AG04449 (cell line): ENCODE data around the gene IGF2BP2.
A peak's percentile ranks its signal among the peaks of the same experiment; 100 is the strongest.

Source experiments
- CTCF ChIA-PET: fragments of 350-600 bp; formaldehyde crosslinking; extraction: SDS; loops from one replicate; lab custom pipeline; 2021; ENCODE audit warnings: antibody characterized with exemption; lab: Yijun Ruan, JAX
- POLR2A ChIA-PET: fragments of 400-600, 350-600 bp; formaldehyde crosslinking; extraction: SDS; loops from one replicate; lab custom pipeline; 2020; ENCODE audit warnings: antibody characterized with exemption, inconsistent platforms; lab: Yijun Ruan, JAX
- DNase-seq: peaks from one replicate; pipeline ENCODE4 v3.0.0-alpha.2; 2010; ENCODE audit warnings: low read depth, low spot score
- H3K4me3 ChIP-seq: 2 replicates; pipeline ENCODE4 v1.5.1; 2011; ENCODE audit warnings: low read depth, mild to moderate bottlenecking, control low read depth, low read length
- TF ChIP-seq, protein P1 (sequence below): IDR thresholded peaks from one replicate; pipeline ENCODE4 v1.5.1; 2011; ENCODE audit warnings: mild to moderate bottlenecking, moderate library complexity, low read length, control low read depth, inconsistent platforms; ENCODE audit not compliant: insufficient read depth; ENCODE audit errors: missing control alignments

IGF2BP2 gene

DNA sequence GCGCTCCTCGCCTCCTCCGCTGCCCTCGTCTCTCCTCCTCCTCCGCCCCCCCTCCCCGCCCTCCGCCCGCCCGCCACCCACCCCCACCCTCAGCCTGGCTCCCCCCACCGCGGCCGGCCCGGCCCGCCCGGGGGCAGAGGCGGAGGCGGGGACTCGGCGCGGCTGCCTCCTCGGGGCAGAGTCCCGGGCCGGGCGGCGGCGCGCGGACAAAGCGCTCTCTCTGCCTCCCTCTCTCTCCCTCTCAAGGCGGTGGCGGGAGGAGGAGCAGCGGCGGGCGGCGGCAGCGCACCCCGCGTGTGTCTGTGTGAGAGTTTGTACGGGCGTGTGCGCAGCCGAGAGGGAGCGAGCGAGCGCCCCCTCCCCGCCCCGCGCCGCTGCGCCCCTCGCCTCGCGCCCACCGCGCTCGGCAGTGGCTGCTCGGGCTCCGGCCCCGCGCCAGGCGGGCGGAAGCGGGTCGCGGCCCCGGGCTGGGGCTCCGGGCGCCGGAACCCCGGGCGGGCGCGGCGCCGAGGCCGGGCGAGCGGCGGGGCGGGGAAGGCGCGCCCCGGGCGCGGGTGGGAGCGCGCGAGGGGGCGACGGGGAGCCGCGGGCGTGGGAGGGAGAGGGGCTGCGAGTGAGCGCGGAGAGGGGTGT lies at the start of gene IGF2BP2:
Gene IGF2BP2 (minus strand): TSS at position 37 of the 633 bp plus-strand sequence. CDS start 82 bp downstream, outside the sequence.
- ChIA-PET POLR2A (interaction anchor here (0.6 to 2.1 kb wide), 2 partner anchors 12 to 351 kb away, joined by 3 to 4 read pairs; no protein-coding TSS in a partner anchor), CTCF (interaction anchor here (0.7 to 4.9 kb wide), 2 partner anchors 151 to 165 kb away, joined by 3 to 35 read pairs; no protein-coding TSS in a partner anchor)
- DNase-seq: no peak
- peak within 1 kb of the TSS; percentile 92 for H3K4me3 ChIP-seq
- TF ChIP-seq, protein P1, sequence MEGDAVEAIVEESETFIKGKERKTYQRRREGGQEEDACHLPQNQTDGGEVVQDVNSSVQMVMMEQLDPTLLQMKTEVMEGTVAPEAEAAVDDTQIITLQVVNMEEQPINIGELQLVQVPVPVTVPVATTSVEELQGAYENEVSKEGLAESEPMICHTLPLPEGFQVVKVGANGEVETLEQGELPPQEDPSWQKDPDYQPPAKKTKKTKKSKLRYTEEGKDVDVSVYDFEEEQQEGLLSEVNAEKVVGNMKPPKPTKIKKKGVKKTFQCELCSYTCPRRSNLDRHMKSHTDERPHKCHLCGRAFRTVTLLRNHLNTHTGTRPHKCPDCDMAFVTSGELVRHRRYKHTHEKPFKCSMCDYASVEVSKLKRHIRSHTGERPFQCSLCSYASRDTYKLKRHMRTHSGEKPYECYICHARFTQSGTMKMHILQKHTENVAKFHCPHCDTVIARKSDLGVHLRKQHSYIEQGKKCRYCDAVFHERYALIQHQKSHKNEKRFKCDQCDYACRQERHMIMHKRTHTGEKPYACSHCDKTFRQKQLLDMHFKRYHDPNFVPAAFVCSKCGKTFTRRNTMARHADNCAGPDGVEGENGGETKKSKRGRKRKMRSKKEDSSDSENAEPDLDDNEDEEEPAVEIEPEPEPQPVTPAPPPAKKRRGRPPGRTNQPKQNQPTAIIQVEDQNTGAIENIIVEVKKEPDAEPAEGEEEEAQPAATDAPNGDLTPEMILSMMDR: peak; percentile 33

DNA sequence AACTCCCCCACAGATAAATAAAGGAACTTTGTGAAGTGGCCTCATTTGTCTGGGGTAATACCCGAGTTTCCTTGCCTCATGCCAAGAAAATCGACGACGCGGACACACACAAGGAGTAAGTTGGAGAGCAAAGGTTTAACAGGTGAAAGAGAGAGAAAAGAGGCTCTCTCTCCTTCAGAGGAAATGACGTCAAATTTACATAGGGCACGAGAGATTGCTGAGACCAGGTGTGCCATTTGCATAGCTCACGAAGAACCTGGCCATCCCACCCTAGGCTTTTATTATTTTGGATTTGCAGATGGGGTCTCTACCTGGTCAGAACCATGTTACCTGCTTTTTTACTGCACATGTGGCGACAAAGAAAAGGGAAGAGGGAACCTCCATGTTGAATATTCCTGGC lies 49.3 kb upstream of the IGF2BP2 start:
- no peak for DNase-seq
- CTCF ChIA-PET: interaction anchor here (1.6 kb wide), 1 partner anchor 28 kb away, joined by 3 read pairs; no protein-coding TSS in a partner anchor
- H3K4me3 ChIP-seq: no peak overlapping the region
- TF ChIP-seq, protein P1: no peak
- POLR2A ChIA-PET: interaction anchor here (0.6 kb wide), 1 partner anchor 211 kb away, joined by 3 read pairs; no protein-coding TSS in a partner anchor

DNA sequence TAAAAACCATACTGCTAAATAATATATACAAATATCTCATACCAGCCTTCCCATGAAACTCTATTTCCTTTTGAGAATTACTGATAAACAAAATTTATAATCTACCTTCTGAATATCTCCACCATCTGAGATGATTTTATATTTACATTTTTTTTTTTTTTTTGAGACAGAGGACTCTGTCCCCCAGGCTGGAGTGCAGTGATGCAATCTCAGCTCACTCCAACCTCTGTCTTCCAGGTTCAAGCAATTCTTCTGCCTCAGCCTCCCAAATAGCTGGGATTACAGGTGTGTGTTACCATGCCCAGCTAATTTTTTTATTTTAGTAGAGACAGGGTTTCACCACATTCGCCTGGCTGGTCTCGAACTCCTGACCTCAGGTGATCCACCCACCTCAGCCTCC lies 42.8 kb upstream of the IGF2BP2 start:
- ChIA-PET CTCF (interaction anchor here (1.0 kb wide), 1 partner anchor 11 kb away, joined by 3 read pairs; no protein-coding TSS in a partner anchor), POLR2A (no interaction called here)
- no peak for DNase-seq
- TF ChIP-seq, protein P1: no peak
- no peak overlapping the region for H3K4me3 ChIP-seq

DNA sequence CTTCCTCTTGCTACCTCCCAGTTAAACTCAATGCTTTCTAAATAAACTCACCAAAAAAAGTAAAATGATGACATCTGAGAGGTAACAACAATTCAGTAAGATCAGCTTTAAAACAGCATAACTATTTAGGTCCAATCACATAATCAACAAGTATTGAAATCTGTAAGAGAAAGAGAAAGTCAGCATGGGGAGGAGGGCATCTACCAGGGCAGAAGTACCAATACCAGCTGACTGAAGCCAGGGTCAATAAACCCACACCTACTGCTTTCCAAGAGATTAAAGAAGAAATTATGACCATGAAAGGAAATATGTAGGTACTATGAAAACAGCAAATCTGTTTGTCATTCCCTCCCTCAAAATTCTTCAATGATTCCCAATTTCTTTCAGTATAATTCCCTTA lies 42.2 kb upstream of the IGF2BP2 start:
- DNase-seq: no peak
- POLR2A ChIA-PET: no interaction called here
- TF ChIP-seq, protein P1: no peak
- CTCF ChIA-PET: no interaction called here
- no peak overlapping the region for H3K4me3 ChIP-seq

DNA sequence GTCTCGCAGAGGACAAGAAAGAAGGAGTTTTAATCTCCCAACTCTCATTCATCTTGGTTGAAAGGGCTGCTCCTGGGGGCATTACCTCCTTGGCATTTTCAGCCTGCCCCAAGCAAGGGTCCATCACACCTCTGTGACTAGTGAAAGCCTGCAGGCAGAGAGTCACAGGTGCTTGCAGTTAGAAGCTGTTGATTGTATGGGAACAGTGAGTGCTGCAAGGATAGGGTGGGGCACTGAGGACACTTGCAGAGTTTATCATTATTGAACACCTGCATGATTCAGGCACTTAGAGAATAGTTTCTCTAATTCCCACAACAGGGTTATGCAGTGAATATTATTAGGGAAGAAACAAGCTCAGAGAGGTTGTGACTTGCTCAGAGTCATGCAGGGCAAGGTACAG lies 41.7 kb upstream of the IGF2BP2 start:
- TF ChIP-seq, protein P1: no peak
- POLR2A ChIA-PET: no interaction called here
- H3K4me3 ChIP-seq: no peak overlapping the region
- no peak for DNase-seq
- CTCF ChIA-PET: no interaction called here

DNA sequence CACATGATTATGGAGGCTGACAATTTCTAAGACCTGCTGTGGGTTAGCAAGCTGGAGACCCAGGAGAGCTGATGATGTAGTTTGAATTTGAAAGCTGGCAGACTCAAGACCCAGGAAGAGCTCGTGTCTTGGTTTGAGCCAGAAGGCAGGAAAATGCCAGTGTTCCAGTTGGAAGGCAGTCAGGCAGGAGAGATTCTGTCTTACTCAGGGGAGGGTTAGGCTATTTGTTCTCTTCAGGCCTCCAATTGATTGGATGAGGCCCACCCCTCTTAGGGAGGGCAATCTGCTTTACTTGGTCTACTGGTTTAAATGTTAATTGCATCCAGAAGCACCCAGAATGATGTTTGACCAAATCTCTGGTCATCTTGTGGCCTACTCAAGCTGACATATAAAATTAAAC lies 40.4 kb upstream of the IGF2BP2 start:
- ChIA-PET CTCF (no interaction called here), POLR2A (no interaction called here)
- H3K4me3 ChIP-seq: no peak overlapping the region
- TF ChIP-seq, protein P1: no peak
- no peak for DNase-seq
